Kidney epithelial cell (primary cell): ENCODE results near the gene FKBP10. TPM values are rescaled to one million over a fixed set of nuclear protein-coding genes. Genes with fewer than 3 reads are reported as not detected.
A peak's percentile ranks its signal among the peaks of the same experiment; 100 is the strongest.
"Not testable (repeated sequence)": the region's sequence is repeated elsewhere in the genome, so short reads cannot be mapped to it uniquely, and the experiment has no call there.

Experiments
- DNase-seq: peaks from one replicate; pipeline ENCODE4 v3.0.0-alpha.2; 2010; ENCODE audit warnings: low read depth
- H3K27me3 ChIP-seq: 2 replicates; pipeline ENCODE4 v1.6.0; 2011; ENCODE audit warnings: low read length; ENCODE audit not compliant: control insufficient read depth, insufficient read depth
- H3K36me3 ChIP-seq: 2 replicates; pipeline ENCODE4 v1.5.1; 2011; ENCODE audit warnings: low read length; ENCODE audit not compliant: control insufficient read depth, insufficient read depth
- H3K4me3 ChIP-seq: 2 replicates; pipeline ENCODE4 v1.5.1; 2011; ENCODE audit warnings: low read depth, mild to moderate bottlenecking, control low read depth, low read length
- total RNA-seq: library from RNA; depleted of rRNA; stranded (reverse); fragments of >200 nt; gene quantifications from 2 replicates; pipeline ENCODE4 v1.2.3, GENCODE V29; 2015
- TF ChIP-seq, protein P1 (sequence below): IDR thresholded peaks from 2 replicates; pipeline ENCODE4 v1.5.1; 2011; ENCODE audit warnings: mild to moderate bottlenecking, moderate library complexity, low read length, control low read depth, inconsistent platforms; ENCODE audit not compliant: insufficient read depth, poor library complexity, severe bottlenecking

FKBP10 gene
- total RNA-seq, 1 donor from 2014 or later: 157 TPM

DNA sequence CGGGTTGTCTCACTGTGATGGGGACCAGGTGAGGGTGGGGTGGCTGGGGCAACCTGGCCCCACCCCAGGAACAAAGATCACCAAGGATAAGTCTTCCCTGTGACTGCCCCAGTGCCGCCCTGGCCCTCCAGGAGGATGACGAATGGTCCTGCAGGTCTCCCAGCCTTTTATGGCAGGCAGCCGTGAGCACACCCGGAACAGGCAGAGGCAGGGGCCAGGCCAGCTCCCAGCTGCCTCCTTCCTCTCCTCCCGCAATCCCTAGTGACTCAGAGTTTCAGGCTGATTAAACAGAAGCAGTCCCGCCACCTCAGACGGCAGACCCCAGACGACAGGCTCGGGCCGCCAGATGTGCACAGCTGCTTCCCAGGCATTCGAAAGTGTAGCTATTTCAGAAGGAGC, 39.6 kb upstream of the FKBP10 start:
- Histone ChIP-seq H3K4me3 (no peak overlapping the region), H3K36me3 (peaks cover 6% of the 10 kb centered on the region), H3K27me3 (no peaks in the 10 kb centered on the region)
- TF ChIP-seq, protein P1, sequence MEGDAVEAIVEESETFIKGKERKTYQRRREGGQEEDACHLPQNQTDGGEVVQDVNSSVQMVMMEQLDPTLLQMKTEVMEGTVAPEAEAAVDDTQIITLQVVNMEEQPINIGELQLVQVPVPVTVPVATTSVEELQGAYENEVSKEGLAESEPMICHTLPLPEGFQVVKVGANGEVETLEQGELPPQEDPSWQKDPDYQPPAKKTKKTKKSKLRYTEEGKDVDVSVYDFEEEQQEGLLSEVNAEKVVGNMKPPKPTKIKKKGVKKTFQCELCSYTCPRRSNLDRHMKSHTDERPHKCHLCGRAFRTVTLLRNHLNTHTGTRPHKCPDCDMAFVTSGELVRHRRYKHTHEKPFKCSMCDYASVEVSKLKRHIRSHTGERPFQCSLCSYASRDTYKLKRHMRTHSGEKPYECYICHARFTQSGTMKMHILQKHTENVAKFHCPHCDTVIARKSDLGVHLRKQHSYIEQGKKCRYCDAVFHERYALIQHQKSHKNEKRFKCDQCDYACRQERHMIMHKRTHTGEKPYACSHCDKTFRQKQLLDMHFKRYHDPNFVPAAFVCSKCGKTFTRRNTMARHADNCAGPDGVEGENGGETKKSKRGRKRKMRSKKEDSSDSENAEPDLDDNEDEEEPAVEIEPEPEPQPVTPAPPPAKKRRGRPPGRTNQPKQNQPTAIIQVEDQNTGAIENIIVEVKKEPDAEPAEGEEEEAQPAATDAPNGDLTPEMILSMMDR: no peak
- peak; percentile 89 for DNase-seq

DNA sequence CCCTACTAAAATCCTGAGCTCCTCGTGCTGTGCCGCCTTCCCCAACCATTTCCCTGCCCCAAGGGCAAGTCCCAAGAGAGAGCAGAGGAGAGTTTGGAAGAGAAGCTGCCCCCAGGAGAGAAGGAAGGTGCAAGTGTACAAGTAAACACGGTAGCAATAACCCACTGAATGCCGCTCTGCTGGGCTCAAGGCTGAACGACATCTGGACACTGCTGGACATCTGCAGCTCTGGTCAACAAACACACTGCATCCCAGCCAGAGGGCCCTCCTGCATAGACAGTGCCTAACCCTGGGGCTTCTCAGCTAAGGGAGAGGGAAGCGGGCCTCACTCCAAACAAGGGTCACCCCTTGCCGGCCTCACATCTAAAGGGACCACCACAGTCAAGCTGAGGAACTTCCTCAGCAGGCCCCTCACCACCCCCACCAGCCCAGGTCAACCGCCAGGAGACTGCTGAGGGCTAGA, 39.0 kb upstream of the FKBP10 start:
- TF ChIP-seq, protein P1: no peak
- peaks cover 6% of the 10 kb centered on the region for H3K36me3 ChIP-seq
- H3K4me3 ChIP-seq: no peak overlapping the region
- no peak for DNase-seq
- no peaks in the 10 kb centered on the region for H3K27me3 ChIP-seq

DNA sequence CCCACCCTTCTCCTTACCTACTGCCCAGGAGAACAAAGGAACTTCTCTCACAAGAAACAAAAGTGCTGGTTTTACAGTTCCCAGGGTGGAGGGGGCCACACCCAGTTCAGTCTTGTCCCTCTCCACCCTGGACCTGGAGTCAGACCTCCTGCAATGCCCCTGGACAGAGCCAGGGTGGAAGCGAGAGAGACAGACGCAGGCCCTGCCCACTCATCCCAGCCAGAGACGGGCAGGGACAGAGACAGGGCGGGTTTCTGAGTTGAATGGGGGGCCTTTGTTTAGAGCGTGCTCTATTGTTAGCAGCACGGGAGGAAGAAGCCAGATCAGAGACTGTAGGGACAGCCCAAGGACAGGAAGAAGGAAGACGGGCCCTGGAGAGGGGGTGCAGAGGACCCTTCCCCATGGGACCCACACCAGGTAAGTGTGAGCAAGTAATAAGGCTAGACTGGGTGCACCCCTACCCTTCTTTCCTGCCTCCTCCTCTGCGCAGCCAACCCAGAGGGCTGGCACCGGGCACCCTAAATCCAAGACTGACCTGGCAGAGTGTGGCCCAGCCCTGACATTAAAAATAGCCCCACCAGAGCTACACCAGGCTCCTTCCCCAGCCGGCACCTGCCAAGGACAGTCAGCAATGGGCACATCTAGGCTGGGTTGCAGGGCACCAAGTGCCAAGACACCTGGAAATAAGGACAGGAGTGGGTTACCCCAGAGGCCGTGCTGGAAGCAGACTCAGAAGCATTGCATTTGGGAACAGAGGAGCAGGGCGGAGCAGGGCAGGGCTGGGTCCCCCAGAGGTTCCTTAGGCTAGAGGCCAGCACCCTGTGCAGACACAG, 37.2 kb upstream of the FKBP10 start:
- TF ChIP-seq, protein P1: no peak
- Histone ChIP-seq H3K36me3 (peaks cover 2% of the 10 kb centered on the region), H3K4me3 (no peak overlapping the region), H3K27me3 (no peaks in the 10 kb centered on the region)
- no peak for DNase-seq

DNA sequence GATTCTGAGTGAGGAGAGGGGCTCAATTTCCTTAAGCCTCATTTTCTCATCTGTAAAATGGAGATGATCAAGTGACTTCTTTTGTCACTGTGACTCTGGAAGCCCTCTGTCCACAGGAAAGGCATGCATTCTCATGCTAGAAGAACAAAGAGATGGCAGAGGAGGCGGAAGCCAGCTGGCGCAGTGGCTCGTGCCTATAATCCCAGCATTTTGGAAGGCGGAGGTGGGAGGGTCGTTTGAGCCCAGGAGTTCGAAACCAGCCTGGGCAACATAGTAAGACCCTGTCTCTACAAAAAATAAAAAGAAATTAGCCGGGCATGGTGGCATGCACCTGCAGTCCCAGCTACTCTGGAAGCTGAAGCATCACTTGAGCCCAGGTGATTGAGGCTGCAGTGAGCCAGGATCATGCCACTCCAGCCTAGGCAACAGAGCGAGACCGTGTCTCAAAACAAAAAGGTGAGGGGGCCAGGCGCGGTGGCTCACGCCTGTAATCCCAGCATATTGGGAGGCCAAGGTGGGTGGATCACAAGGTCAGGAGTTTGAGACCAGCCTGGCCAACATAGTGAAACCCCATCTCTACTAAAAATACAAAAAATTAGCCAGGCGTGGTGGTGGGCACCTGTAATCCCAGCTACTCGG, 36.4 kb upstream of the FKBP10 start:
- H3K36me3 ChIP-seq, H3K27me3 ChIP-seq, DNase-seq, H3K4me3 ChIP-seq: not testable (repeated sequence)

DNA sequence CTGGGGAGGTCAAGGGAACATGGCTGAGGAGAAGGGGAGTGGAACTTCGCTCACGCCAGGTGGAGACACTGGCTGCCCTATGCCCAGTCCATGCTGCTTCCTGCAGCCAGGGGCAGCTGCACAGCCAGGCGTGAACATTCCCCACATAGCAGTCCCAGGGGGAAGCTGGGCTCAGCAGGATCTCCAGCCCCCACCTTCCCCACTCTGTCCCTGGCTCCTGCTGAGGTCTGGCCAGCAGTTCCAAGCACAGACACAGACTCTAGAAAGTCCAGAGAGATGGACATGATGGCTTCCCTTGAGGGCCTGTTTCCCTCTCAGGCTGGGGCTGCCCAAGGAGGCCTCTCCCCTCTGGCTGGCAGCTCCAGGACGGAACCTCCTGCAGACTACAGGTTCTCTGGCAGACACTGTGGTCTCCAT, 35.6 kb upstream of the FKBP10 start:
- H3K4me3 ChIP-seq: no peak overlapping the region
- H3K36me3 ChIP-seq: peaks cover 2% of the 10 kb centered on the region
- DNase-seq: peak; percentile 77
- TF ChIP-seq, protein P1: peak; percentile 70
- H3K27me3 ChIP-seq: no peaks in the 10 kb centered on the region

DNA sequence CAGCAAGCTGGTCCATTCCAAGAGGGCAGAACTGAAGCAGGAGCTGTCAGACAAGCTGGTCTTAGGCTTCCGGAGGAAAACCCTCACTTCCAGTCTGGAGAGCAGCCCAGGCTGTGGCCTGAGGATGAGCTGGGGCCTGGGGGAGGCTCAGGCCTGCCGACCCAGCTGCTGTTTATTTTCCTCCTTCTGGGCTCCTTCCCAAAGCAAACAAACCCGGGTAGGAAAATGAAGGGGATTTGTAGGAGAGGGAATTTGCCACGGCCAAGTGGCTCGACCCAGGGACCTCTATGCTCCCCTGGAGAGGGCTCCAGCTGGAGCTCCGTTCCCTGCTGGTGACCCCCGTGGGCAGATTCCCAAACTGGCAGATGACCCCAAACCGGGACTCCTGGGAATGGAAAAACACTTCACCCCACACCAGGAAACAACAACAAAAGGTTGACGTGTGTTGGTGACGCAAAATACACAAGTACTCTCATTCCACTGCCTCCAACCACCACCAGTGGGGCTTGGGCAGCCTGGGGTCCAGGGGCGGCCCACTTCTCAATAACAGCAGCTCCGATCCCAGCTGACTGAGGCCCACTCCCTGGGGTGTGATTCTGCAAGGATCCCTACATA, 35.1 kb upstream of the FKBP10 start:
- H3K4me3 ChIP-seq: no peak overlapping the region
- peak; percentile 67 for DNase-seq
- H3K36me3 ChIP-seq: peaks cover 2% of the 10 kb centered on the region
- TF ChIP-seq, protein P1: no peak
- H3K27me3 ChIP-seq: no peaks in the 10 kb centered on the region
